Astrocyte (in vitro differentiated cells and primary cell): ENCODE measurements around the gene KCP. TPM values are rescaled to one million over a fixed set of nuclear protein-coding genes. Genes with fewer than 3 reads are reported as not detected.

ENCODE experiments used
- DNase-seq: peaks from one replicate; pipeline ENCODE4 v3.0.0-alpha.2; 2010; ENCODE audit warnings: low read depth
- FAIRE-seq: peaks from 2 replicates; lab custom pipeline; 2011; peaks lifted over from hg19 to GRCh38; lab: Jason Lieb, UNC
- H2AFZ ChIP-seq: 2 replicates; pipeline ENCODE4 v1.6.0; 2012; ENCODE audit warnings: low read depth, low read length, inconsistent platforms
- H3K27ac ChIP-seq: 2 replicates; pipeline ENCODE4 v1.5.1; 2011; ENCODE audit warnings: low read depth, low read length, inconsistent platforms
- H3K27me3 ChIP-seq: 2 replicates; pipeline ENCODE4 v1.6.0; 2011; ENCODE audit warnings: low read length, inconsistent platforms; ENCODE audit not compliant: insufficient read depth
- H3K36me3 ChIP-seq: 2 replicates; pipeline ENCODE4 v1.5.1; 2011; ENCODE audit warnings: low read length, inconsistent platforms; ENCODE audit not compliant: insufficient read depth
- H3K4me1 ChIP-seq: 2 replicates; pipeline ENCODE4 v1.5.1; 2011; ENCODE audit warnings: low read length, inconsistent platforms; ENCODE audit not compliant: insufficient read depth
- H3K4me2 ChIP-seq: 2 replicates; pipeline ENCODE4 v1.6.0; 2012; ENCODE audit warnings: low read length, inconsistent platforms
- H3K4me3 ChIP-seq: 2 replicates; pipeline ENCODE4 v1.5.1; 2011; ENCODE audit warnings: low read depth, mild to moderate bottlenecking, low read length, inconsistent platforms; ENCODE audit not compliant: insufficient read depth
- H3K79me2 ChIP-seq: 2 replicates; pipeline ENCODE4 v1.6.0; 2012; ENCODE audit warnings: mild to moderate bottlenecking, low read length, inconsistent platforms; ENCODE audit not compliant: insufficient read depth
- H3K9ac ChIP-seq: 2 replicates; pipeline ENCODE4 v1.6.0; 2012; ENCODE audit warnings: mild to moderate bottlenecking, low read length, inconsistent platforms
- H3K9me3 ChIP-seq: 2 replicates; pipeline ENCODE4 v1.5.1; 2012; ENCODE audit warnings: low read depth, mild to moderate bottlenecking, low read length, inconsistent platforms; ENCODE audit not compliant: insufficient read depth
- H4K20me1 ChIP-seq: 2 replicates; pipeline ENCODE4 v1.6.0; 2012; ENCODE audit warnings: low read length, inconsistent platforms; ENCODE audit not compliant: insufficient read depth
- H3K27ac Mint-ChIP-seq: one replicate; pipeline ENCODE4 v1.8.0; 2021; ENCODE audit warnings: mild to moderate bottlenecking, mixed read lengths; ENCODE audit not compliant: unreplicated experiment
- H3K27me3 Mint-ChIP-seq: one replicate; pipeline ENCODE4 v1.8.0; 2021; ENCODE audit warnings: low read depth, mixed read lengths; ENCODE audit not compliant: unreplicated experiment
- H3K36me3 Mint-ChIP-seq: one replicate; pipeline ENCODE4 v1.8.0; 2021; ENCODE audit warnings: low read depth, mixed read lengths; ENCODE audit not compliant: unreplicated experiment
- H3K4me1 Mint-ChIP-seq: one replicate; pipeline ENCODE4 v1.8.0; 2021; ENCODE audit warnings: low read depth, mixed read lengths; ENCODE audit not compliant: unreplicated experiment
- H3K4me3 Mint-ChIP-seq: one replicate; pipeline ENCODE4 v1.8.0; 2021; ENCODE audit warnings: mild to moderate bottlenecking, moderate library complexity, mixed read lengths; ENCODE audit not compliant: unreplicated experiment
- H3K9me3 Mint-ChIP-seq: one replicate; pipeline ENCODE4 v1.8.0; 2021; ENCODE audit warnings: mild to moderate bottlenecking, mixed read lengths; ENCODE audit not compliant: unreplicated experiment
- EZH2 ChIP-seq: IDR thresholded peaks from 2 replicates; pipeline ENCODE4 v1.6.1; 2012; ENCODE audit warnings: mild to moderate bottlenecking, low read length, inconsistent platforms; ENCODE audit not compliant: insufficient read depth
- total RNA-seq: library from RNA; stranded (reverse); gene quantifications from 2 replicates; pipeline ENCODE4 v1.2.1, GENCODE V29; 2021
- TF ChIP-seq, protein P1 (sequence below): IDR thresholded peaks from 2 replicates; pipeline ENCODE4 v1.5.1; 2011; ENCODE audit warnings: low read depth, mild to moderate bottlenecking, inconsistent platforms, low read length, moderate library complexity; ENCODE audit not compliant: insufficient read depth

KCP gene
- total RNA-seq, 1 donor from 2014 or later, result 0.20 TPM

DNA sequence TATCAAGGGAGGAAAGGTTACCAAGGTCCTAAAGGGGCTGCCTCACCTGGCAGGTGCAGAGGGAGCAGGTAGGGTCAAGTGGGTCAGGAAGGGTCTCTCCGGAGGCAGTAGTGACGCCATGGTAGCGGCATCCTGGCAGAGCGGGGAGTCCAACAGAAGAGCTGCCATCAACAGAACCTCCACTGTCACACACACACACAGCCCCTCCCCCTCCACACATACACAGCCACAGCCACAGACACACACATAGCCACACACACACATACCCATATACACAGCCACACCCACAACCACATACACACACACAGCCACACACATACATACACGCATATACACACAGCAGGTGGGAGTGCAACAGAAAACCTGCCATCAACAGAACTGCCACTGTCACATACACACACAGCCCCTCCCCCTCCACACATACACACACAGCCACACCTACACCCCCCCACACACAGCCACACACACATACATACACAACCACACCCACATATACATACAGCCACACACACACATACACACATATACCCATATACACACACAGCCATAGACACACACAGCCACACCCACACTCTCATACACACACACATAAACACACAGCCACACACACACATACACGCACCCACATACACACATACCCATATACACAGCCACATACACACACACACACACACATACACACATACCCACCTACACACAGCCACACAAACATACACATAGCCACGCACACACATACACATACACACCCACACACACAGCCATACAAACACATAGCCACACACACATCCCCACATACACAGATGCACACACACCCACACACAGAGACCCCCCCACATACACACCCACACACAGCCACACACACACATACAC lies 23.1 kb downstream of the KCP start:
- no peak overlapping the region for H3K9ac ChIP-seq
- no peaks in the 10 kb centered on the region for H3K79me2 ChIP-seq
- H3K27me3 ChIP-seq, result peaks cover 10% of the 10 kb centered on the region
- Mint-ChIP-seq H3K36me3 (no peaks in the 10 kb centered on the region), H3K27me3 (peaks cover 30% of the 10 kb centered on the region), H3K4me1 (no peaks in the 10 kb centered on the region), H3K27ac (no peak overlapping the region), H3K9me3 (no peaks in the 10 kb centered on the region), H3K4me3 (no peak overlapping the region)
- H3K9me3 ChIP-seq, result peaks cover 6% of the 10 kb centered on the region
- DNase-seq (no peak), FAIRE-seq (no peak)
- peaks cover 3% of the 10 kb centered on the region for H4K20me1 ChIP-seq
- H3K4me3 ChIP-seq, result no peak overlapping the region
- H3K36me3 ChIP-seq, result no peaks in the 10 kb centered on the region
- no peaks in the 10 kb centered on the region for H3K4me1 ChIP-seq
- no peak overlapping the region for H3K27ac ChIP-seq
- no peak overlapping the region for H2AFZ ChIP-seq
- TF ChIP-seq EZH2, result no peak
- TF ChIP-seq, protein P1, sequence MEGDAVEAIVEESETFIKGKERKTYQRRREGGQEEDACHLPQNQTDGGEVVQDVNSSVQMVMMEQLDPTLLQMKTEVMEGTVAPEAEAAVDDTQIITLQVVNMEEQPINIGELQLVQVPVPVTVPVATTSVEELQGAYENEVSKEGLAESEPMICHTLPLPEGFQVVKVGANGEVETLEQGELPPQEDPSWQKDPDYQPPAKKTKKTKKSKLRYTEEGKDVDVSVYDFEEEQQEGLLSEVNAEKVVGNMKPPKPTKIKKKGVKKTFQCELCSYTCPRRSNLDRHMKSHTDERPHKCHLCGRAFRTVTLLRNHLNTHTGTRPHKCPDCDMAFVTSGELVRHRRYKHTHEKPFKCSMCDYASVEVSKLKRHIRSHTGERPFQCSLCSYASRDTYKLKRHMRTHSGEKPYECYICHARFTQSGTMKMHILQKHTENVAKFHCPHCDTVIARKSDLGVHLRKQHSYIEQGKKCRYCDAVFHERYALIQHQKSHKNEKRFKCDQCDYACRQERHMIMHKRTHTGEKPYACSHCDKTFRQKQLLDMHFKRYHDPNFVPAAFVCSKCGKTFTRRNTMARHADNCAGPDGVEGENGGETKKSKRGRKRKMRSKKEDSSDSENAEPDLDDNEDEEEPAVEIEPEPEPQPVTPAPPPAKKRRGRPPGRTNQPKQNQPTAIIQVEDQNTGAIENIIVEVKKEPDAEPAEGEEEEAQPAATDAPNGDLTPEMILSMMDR, result no peak
- H3K4me2 ChIP-seq, result no peak overlapping the region

DNA sequence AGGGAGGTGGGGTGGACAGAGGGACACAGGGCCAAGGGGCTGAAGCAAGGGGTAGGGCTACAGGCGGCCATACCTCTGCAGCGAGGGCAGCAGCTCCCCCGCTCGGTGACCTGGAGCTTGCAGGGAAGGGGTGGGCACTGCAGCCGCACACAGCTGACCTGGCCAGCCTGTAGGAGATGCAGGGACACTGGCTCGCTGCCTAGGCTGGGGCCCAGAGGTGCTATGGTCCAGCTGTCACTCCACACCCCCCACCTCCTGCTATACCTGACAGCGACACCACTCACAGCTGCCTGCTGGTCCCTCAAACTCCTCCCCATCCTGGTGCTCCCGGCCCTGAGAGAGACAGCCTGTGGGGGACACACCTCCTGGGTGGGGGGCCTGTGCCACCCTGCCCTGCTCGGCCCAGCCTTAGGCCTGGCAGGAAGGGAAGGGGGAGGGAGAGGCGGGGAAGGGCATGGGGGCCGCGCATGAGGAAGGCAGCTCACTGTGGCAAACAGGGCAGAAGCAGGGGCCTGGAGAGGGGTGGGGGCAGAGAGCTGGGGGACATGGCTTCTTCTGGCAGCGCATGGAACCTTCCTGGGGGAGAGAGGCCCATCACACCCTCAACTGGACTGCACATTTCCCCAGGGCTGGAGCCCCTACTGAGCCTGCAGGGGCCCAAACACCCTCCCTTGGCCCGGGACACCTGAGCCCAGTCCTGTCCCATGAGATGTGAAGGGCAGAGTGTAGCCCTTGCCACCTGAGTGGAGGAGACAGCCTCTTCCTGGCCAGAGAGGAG lies 23.9 kb downstream of the KCP start:
- DNase-seq, result no peak
- H3K27ac Mint-ChIP-seq, result no peak overlapping the region

More for the DNA sequence above, 23.9 kb downstream of the KCP start:
- no peak overlapping the region for H3K4me2 ChIP-seq
- no peak overlapping the region for H3K4me3 ChIP-seq
- H4K20me1 ChIP-seq, result peaks cover 3% of the 10 kb centered on the region
- TF ChIP-seq, protein P1, result no peak
- TF ChIP-seq EZH2, result no peak
- H3K4me1 ChIP-seq, result no peaks in the 10 kb centered on the region
- H3K9me3 Mint-ChIP-seq, result no peaks in the 10 kb centered on the region
- no peak overlapping the region for H3K27ac ChIP-seq
- H3K36me3 ChIP-seq, result no peaks in the 10 kb centered on the region
- H3K4me3 Mint-ChIP-seq, result no peak overlapping the region
- peaks cover 10% of the 10 kb centered on the region for H3K27me3 ChIP-seq
- no peak overlapping the region for H3K9ac ChIP-seq
- no peak overlapping the region for H2AFZ ChIP-seq
- H3K4me1 Mint-ChIP-seq, result no peaks in the 10 kb centered on the region
- H3K79me2 ChIP-seq, result no peaks in the 10 kb centered on the region
- H3K36me3 Mint-ChIP-seq, result no peaks in the 10 kb centered on the region
- peaks cover 34% of the 10 kb centered on the region for H3K27me3 Mint-ChIP-seq
- peaks cover 6% of the 10 kb centered on the region for H3K9me3 ChIP-seq
- no peak for FAIRE-seq
